ENCODE data around the gene PDE9A.
"Not testable (repeated sequence)": the region's sequence is repeated elsewhere in the genome, so short reads cannot be mapped to it uniquely, and the experiment has no call there.

Gene PDE9A

DNA sequence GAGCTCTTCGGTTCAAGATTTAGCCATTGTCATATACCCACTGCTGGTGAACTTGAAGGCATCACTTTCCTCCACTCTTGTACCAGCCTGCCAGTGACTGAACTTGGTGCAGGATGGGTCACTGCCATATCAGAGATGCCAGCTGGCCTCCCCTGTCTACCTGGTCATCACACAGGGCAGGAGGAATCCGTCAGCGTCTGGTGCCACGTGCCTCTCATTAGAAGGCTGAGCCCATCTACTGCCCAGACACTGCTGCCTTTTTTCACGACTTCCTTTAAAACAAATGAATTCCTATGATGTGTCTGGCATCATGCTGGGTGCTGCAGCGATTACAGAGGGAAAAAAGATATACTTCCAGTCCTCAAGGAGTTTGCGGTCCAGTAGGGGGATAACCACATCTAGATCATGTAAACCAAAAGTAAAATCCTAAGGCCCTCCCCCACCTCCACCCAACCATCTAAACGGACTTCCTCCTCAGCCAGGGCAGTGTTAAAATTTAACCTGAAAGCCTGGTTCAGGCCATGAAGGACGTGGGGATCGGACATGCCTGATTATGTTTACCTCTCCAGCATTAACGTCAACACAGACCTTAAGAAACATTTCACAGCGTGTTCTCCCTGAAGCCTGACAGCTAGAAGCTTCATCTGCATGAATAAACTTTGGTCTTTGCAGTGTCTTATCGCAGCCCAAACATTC is 29.2 kb upstream of the PDE9A start:
- no peak for DNase-seq (ENCODE audit: low read depth in 2 of 2)

DNA sequence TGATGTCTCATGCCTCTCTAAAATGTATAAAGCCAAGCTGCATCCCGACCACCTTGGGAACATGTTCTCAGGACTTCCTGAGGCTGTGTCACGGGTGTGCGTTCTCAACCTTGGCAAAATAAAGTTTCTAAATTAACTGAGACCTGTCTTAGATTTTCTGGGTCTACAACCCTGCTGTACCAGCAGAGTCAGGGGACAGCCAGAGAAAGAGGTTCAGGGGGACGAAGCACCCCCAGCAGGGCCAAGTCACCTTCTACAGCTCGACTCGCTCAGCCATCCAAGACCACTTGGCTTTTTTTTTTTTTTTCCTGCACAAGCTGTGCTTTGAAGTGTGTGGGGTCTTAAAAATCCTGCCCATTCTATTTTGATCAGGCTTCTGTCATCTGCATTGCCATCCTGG is 28.5 kb upstream of the PDE9A start:
- DNase-seq (ENCODE audit: low read depth in 2 of 2) = no peak

DNA sequence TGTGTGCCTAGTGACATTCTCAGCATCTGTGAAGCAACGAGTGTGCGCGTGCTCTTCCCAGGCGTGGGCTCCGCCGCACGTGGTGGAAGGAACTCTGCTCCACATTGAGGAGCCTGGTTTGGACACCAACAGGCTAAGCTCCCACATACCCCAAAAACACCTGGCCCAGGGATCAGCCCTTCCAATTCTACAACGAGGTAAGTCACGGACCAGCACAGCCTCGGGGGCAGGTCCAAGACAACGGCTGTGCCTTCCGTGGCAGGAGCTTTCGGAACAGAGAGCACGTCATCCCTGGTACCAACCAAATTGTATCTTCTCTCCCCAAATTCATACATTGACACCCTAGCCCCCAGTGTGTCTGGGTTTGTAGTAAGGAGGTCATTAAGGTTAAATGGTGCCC is 27.2 kb upstream of the PDE9A start:
- DNase-seq (ENCODE audit: low read depth in 2 of 2) = no peak

DNA sequence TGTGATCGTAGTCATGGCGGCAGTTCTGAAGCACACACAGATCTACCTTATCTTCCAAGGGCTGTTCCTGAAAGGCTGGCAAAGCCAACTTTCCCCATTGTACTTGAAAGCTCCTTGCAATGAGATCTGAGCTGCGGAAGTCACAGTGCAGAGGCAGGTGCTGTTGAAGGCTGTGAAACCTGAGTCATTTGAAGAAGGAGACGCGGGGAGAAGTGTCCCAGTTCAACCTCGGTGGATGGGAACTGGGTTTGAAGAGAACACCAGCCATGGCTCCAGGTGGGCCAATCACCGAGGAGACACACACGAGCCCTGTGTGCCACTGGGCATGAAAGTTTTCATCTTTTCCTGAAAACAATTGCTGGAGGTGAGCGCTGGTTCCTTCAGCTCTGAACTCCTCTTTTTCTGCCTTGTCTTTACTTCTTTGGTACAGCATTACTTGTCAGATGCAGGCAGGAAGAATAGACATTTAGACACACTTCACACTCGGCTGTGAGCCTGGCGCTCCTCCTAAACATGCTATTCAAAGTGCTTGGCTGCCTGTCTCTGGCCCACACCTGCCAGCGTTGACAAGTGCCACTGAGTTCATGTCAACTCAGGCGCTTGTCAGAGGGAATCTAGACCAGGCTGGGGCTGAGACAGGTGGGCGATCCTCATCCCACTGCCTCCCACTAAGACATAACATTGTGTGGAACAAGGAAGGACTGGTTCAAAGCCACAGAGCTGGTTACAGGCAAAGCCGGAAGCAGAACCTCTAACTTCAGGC is 25.7 kb upstream of the PDE9A start:
- DNase-seq (ENCODE audit: low read depth in 2 of 2) = no peak

DNA sequence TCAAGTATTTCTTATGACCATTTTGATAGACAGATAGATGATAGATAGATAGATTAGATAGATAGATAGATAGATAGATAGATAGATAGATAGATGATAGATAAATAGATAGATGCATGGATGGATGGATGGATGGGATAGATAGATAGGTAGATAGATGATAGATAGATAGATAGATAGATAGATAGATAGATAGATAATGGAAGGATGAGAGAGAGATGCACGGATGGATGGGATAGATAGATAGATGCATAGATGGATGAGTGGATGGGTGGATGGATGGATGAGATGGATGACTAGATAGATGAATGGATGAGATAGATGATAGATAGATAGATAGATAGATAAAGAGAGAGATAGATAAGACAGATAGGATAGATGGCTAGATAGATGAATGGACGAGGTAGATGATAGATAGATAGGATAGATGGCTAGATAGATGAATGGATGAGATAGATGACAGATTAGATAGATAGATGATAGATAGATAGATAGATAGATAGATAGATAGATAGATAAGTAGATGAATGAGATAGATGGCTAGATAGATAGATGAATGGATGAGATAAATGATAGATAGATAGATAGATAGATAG is 24.9 kb upstream of the PDE9A start:
- not testable (repeated sequence) for DNase-seq (ENCODE audit: low read depth in 2 of 2)

DNA sequence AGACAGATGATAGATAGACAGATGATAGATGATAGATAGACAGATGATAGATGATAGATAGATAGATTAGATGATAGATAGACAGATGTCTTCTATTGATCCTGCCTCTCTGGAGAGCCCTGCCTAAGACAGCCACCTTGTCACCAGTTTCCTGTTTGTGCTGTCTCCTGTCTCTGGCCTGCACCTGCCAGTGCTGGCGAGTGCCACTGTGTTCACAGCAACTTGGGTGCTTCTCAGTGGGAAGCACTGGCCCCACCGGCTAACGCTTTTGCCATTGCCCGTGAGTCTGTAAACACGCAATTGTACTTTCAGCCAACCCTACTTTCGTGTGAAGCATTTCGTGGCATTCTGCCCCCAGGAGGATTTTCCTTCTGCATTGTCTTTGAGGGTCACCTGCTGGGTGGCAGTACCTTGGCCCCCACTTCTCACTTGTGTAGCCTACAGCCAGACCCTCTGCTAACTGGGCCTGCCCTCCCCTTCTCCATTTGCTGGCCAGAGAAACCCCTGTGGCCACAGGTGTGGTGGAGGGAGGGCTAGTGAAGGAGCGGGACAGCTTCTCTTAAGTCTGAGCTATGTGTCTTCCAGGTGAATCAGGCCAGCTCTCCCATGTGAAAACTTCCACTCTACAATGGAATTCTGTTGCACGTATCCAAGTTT is 23.4 kb upstream of the PDE9A start:
- no peak for DNase-seq (ENCODE audit: low read depth in 2 of 2)

GRCh38 chr21:42630626-42631025 is 22.8 kb upstream of the PDE9A start:
- no peak for DNase-seq (ENCODE audit: low read depth in 2 of 2)

DNA sequence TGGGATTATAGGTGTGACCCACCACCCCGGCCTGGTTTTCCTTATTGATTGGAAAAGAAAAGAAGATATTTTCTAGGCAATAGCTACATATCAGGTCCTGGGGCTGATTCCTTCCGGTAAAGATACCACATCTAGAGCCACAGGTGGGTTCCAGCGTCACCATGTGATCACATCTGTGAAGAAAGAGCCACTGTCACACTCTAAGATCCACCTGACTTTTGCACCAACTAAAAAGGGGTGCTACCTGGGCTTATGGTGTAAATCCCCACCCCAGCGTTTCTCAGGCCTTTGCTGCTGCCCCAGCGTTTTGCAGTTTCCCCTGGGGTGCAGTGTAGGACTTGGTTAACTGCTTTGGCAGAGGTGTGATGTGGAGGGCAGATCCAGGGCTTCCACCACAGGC is 22.3 kb upstream of the PDE9A start:
- DNase-seq (ENCODE audit: low read depth in 2 of 2) = no peak

- DNase-seq (ENCODE audit: low read depth in 2 of 2) = no peak
These were observed 21.1 kb upstream of the PDE9A start for GRCh38 chr21:42632336-42632751.

GRCh38 chr21:42632771-42633690 is 20.4 kb upstream of the PDE9A start:
- no peak for DNase-seq (ENCODE audit: low read depth in 2 of 2)

DNA sequence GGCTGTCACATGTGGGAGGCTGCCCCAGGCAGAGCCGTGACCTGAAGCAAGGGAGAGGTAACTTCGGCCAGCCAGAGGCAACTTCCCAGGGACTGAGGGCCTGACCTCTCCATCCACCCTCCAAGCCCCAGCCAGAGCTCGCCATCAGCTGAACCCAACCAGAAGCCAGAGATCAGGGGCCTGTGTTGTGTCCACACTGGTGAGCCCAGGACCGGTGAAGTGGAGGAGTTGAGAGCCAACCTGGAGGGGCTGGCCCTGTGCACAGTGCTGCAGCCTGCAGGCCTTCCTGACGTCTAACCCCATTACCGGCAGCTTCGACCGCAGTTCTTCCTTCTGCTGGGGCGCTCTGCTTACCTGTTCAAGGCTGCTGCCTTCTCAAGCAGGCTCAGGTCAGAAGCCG is 19.6 kb upstream of the PDE9A start:
- no peak for DNase-seq (ENCODE audit: low read depth in 2 of 2)

DNA sequence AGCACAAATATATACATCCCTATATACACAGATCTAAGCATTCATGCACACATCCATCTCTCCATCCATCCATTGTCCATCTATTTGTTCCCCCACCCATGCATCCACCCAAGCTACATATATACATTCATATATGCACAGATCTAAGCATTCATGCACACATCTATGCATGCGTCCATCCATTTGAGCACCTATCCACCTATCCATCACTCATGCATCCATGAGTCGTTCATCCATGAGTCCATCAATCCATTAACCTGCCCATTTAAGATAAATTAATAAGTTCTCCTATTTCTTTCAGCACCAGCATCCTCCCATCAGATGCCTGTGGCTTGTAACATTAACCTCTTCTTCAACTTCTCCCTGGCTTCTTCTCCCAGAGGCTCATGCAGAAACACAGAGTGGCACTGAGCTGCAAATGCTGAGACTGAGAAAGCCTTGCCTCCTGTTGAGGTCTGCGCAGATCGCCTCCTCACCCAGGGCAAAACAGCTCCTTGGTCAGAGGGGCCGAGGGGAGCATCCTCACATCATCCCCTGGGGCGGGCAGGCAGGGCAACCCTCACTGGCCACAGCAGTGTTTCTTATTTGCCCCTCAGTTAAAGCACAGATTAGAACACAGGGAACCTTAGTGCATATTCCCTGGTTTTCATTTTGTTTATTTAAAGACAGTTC is 17.4 kb upstream of the PDE9A start:
- DNase-seq (ENCODE audit: low read depth in 2 of 2) = no peak

DNA sequence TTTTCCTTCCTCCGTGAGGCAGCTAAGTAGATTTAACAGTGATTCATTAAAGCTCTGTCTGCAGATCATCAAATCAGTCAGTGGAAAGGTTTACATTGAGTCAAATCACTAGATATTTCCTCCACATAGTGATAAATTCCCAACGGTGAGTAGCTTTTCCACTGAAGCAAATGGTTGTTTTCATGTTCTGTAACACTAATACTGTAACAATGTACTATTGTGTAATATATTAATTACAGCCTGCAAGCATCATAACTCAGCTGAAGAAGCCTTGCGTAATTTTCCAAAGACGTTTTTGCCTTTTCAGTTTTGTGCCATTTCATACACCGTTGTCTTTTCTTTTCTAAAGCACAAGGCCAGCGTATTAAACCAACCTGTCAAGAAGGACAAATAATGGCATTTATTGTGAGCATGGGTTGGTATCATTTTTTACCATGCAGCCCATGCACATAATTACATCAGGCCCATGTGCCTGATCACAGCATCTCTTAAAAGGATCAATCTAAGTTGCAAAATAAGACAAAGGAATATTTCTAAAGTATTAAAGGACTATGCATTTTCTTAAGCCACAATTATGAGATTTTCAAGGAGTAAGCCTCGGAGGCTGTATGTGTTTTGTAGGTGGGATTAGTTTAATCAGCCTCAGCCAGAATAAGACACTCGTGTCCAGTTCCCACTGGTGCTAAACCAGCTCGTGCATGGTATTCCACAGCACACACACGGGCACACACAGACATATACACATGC is 16.7 kb upstream of the PDE9A start:
- no peak for DNase-seq (ENCODE audit: low read depth in 2 of 2)

DNA sequence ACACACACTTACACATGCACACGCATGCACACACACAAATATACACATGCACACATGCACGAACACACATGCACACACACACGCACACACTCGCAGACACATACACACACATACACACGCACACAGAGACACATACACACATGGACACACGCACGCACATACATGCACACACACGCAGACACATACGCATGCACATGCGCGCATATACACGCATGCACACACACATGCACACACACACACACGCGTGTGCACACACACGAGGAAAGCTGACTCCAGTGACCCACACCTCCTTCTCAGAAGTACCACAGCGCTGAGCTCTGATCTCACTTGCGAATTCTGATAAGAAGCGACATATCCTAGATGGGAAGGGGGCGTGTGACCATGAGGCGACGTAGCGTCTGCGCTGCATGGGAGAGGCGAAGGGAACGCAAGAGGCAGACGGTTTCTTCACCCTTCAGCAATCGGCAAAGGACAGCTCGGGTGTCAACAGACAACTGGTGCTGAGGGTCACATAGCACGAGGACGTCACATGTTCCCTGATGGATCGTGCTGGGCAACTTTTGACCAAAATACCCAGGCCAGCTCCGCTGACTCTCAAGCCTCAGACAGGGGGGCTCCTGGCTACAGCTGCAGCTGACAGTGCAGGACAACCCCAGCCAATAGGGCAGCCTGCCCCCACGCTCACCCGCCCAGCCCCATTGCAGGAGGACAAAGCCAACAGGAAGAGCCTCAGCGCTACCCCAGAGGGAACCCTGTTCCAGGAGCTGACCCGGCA is 16.0 kb upstream of the PDE9A start:
- no peak for DNase-seq (ENCODE audit: low read depth in 2 of 2)

- DNase-seq (ENCODE audit: low read depth in 2 of 2) = no peak
These were observed 15.1 kb upstream of the PDE9A start for GRCh38 chr21:42638266-42638863.

GRCh38 chr21:42639646-42640152 is 13.7 kb upstream of the PDE9A start:
- DNase-seq (ENCODE audit: low read depth in 2 of 2) = no peak

- no peak for DNase-seq (ENCODE audit: low read depth in 2 of 2)
These were observed 12.9 kb upstream of the PDE9A start for GRCh38 chr21:42640486-42640885.

GRCh38 chr21:42641311-42642218 is 11.9 kb upstream of the PDE9A start:
- DNase-seq (ENCODE audit: low read depth in 2 of 2) = no peak

All from stimulated activated CD4-positive, alpha-beta T cell treated with anti-CD3 and anti-CD28 coated beads, Interleukin-4, amount 100 ng/mL, for 48 hours (primary cell).